ENCODE measurements around the gene STK25. TPM values are rescaled to one million over a fixed set of nuclear protein-coding genes. Genes with fewer than 3 reads are reported as not detected.

STK25 gene
- total and polyA plus RNA-seq, 2 experiments from 2014 or later = 125 to 304 TPM

DNA sequence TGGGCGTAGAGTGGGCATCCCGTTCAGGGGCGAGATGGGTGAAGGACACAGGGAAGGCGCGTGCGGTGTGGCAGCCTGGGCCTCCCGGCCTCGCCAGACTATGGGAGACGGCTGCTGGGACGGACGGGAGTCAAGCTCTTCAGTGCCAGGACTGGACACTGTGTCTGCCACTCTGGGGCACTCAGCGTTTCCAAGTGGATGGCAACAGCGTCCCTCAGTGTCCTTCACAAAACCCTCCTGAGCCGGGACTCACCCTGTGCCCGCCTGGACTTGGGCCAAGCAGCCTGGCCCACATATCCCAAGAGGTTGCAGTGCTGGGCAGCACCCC, 33.9 kb upstream of the STK25 start (continued):
- TF ChIP-seq, protein P1, sequence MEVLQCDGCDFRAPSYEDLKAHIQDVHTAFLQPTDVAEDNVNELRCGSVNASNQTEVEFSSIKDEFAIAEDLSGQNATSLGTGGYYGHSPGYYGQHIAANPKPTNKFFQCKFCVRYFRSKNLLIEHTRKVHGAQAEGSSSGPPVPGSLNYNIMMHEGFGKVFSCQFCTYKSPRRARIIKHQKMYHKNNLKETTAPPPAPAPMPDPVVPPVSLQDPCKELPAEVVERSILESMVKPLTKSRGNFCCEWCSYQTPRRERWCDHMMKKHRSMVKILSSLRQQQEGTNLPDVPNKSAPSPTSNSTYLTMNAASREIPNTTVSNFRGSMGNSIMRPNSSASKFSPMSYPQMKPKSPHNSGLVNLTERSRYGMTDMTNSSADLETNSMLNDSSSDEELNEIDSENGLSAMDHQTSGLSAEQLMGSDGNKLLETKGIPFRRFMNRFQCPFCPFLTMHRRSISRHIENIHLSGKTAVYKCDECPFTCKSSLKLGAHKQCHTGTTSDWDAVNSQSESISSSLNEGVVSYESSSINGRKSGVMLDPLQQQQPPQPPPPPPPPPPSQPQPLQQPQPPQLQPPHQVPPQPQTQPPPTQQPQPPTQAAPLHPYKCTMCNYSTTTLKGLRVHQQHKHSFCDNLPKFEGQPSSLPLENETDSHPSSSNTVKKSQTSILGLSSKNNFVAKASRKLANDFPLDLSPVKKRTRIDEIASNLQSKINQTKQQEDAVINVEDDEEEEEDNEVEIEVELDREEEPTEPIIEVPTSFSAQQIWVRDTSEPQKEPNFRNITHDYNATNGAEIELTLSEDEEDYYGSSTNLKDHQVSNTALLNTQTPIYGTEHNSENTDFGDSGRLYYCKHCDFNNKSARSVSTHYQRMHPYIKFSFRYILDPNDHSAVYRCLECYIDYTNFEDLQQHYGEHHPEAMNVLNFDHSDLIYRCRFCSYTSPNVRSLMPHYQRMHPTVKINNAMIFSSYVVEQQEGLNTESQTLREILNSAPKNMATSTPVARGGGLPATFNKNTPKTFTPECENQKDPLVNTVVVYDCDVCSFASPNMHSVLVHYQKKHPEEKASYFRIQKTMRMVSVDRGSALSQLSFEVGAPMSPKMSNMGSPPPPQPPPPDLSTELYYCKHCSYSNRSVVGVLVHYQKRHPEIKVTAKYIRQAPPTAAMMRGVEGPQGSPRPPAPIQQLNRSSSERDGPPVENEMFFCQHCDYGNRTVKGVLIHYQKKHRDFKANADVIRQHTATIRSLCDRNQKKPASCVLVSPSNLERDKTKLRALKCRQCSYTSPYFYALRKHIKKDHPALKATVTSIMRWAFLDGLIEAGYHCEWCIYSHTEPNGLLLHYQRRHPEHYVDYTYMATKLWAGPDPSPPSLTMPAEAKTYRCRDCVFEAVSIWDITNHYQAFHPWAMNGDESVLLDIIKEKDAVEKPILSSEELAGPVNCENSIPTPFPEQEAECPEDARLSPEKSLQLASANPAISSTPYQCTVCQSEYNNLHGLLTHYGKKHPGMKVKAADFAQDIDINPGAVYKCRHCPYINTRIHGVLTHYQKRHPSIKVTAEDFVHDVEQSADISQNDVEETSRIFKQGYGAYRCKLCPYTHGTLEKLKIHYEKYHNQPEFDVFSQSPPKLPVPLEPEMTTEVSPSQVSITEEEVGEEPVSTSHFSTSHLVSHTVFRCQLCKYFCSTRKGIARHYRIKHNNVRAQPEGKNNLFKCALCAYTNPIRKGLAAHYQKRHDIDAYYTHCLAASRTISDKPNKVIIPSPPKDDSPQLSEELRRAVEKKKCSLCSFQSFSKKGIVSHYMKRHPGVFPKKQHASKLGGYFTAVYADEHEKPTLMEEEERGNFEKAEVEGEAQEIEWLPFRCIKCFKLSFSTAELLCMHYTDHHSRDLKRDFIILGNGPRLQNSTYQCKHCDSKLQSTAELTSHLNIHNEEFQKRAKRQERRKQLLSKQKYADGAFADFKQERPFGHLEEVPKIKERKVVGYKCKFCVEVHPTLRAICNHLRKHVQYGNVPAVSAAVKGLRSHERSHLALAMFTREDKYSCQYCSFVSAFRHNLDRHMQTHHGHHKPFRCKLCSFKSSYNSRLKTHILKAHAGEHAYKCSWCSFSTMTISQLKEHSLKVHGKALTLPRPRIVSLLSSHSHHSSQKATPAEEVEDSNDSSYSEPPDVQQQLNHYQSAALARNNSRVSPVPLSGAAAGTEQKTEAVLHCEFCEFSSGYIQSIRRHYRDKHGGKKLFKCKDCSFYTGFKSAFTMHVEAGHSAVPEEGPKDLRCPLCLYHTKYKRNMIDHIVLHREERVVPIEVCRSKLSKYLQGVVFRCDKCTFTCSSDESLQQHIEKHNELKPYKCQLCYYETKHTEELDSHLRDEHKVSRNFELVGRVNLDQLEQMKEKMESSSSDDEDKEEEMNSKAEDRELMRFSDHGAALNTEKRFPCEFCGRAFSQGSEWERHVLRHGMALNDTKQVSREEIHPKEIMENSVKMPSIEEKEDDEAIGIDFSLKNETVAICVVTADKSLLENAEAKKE (CRISPR knock-in tag; IDR thresholded peaks at IDR 0.05) = no peak
- no peak for TF ChIP-seq ZNF331 (CRISPR knock-in tag; IDR thresholded peaks at IDR 0.05; ENCODE audit: low read depth)
- TF ChIP-seq, protein P2, sequence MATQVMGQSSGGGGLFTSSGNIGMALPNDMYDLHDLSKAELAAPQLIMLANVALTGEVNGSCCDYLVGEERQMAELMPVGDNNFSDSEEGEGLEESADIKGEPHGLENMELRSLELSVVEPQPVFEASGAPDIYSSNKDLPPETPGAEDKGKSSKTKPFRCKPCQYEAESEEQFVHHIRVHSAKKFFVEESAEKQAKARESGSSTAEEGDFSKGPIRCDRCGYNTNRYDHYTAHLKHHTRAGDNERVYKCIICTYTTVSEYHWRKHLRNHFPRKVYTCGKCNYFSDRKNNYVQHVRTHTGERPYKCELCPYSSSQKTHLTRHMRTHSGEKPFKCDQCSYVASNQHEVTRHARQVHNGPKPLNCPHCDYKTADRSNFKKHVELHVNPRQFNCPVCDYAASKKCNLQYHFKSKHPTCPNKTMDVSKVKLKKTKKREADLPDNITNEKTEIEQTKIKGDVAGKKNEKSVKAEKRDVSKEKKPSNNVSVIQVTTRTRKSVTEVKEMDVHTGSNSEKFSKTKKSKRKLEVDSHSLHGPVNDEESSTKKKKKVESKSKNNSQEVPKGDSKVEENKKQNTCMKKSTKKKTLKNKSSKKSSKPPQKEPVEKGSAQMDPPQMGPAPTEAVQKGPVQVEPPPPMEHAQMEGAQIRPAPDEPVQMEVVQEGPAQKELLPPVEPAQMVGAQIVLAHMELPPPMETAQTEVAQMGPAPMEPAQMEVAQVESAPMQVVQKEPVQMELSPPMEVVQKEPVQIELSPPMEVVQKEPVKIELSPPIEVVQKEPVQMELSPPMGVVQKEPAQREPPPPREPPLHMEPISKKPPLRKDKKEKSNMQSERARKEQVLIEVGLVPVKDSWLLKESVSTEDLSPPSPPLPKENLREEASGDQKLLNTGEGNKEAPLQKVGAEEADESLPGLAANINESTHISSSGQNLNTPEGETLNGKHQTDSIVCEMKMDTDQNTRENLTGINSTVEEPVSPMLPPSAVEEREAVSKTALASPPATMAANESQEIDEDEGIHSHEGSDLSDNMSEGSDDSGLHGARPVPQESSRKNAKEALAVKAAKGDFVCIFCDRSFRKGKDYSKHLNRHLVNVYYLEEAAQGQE (IDR thresholded peaks at IDR 0.05; ENCODE audit: unreplicated experiment) = no peak

DNA sequence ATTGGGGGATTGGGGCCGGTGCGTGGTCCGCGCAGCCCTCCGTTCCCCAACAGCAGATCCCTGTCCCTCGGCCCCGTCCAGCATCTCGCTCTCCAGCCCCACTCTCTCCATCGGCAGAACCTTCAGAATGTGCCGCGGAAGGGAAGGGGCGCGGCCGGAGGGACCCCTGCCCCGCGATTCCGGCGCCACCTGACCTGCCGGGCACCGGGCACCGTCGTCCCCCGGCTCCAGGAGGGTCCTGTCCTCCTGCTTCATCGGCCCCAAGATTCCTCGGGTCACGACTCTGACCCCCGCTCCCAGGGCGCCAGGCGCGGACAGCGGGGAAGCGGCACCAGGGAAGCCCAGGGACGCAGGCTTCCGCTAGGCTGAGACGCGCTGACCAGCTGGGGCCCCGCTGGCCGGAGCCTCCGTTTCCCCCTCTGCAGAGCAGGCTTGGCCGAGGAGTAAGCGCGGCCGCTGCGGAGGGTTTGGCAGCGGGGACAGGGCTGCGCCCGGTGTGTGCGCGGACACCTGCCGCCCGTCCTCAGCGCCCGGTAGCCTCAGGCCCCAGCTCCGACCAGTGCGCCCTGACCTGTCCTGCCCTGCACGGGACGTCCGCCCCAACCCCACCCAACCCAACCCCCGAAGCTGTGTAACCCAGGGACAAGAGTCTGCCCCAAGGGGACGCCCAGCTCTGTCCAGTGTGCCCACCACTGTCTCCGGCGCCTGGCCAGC, 33.3 kb upstream of the STK25 start:
- Mint-ChIP-seq H3K27ac (no peak overlapping the region), H3K9me3 (no peaks in the 10 kb centered on the region), H3K36me3 (ENCODE audit: low read depth) (no peaks in the 10 kb centered on the region; the same call in 2 of the 3 replicates), H3K27me3 (ENCODE audit: insufficient read depth, low read depth, poor library complexity) (peaks cover 36% of the 10 kb centered on the region), H3K4me1 (peaks cover 11% of the 10 kb centered on the region; the same call in 2 of the 3 replicates), H3K4me3 (peak overlapping the region; percentile 58)
- peak overlapping the region; percentile 95 for H2AFZ ChIP-seq
- no peaks in the 10 kb centered on the region for H3K9me2 ChIP-seq (ENCODE audit: insufficient read depth)
- no peaks in the 10 kb centered on the region; the same call in 1 of the 2 replicates for H3F3A ChIP-seq (replicated peaks; ENCODE audit: low read depth)
- DNase-seq (ENCODE audit: low spot score) = no peak
- H4K20me1 ChIP-seq (replicated peaks; ENCODE audit: insufficient read depth) = no peaks in the 10 kb centered on the region
- H3K36me3 ChIP-seq (ENCODE audit: insufficient read depth) = no peaks in the 10 kb centered on the region
- peak overlapping the region; percentile 72 for H3K4me3 ChIP-seq
- no peaks in the 10 kb centered on the region for H3K79me2 ChIP-seq (replicated peaks; ENCODE audit: insufficient read depth)
- peaks cover 41% of the 10 kb centered on the region for H3K27me3 ChIP-seq (ENCODE audit: insufficient read depth)
- peaks cover 7% of the 10 kb centered on the region; the same call in 1 of the 2 replicates for H3K4me1 ChIP-seq (ENCODE audit: insufficient read depth)
- peak; percentile 55 for ATAC-seq
- no peak overlapping the region for H3K27ac ChIP-seq (ENCODE audit: low read depth)
- peak overlapping the region; percentile 88 for H3K4me2 ChIP-seq
- no peak for TF ChIP-seq EZH2 (IDR thresholded peaks at IDR 0.05; ENCODE audit: low read depth, unreplicated experiment)
- TF ChIP-seq, protein P2 (IDR thresholded peaks at IDR 0.05; ENCODE audit: unreplicated experiment) = no peak
- TF ChIP-seq, protein P3, sequence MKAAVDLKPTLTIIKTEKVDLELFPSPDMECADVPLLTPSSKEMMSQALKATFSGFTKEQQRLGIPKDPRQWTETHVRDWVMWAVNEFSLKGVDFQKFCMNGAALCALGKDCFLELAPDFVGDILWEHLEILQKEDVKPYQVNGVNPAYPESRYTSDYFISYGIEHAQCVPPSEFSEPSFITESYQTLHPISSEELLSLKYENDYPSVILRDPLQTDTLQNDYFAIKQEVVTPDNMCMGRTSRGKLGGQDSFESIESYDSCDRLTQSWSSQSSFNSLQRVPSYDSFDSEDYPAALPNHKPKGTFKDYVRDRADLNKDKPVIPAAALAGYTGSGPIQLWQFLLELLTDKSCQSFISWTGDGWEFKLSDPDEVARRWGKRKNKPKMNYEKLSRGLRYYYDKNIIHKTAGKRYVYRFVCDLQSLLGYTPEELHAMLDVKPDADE (IDR thresholded peaks at IDR 0.05) = no peak
